GM18507 (cell line): ENCODE data around the gene TACC2.
"Not testable (repeated sequence)": the region's sequence is repeated elsewhere in the genome, so short reads cannot be mapped to it uniquely, and the experiment has no call there.

Experiments
- DNase-seq: peaks from one replicate; pipeline ENCODE4 v3.0.0; 2011; ENCODE audit warnings: low read depth; ENCODE audit not compliant: insufficient read length; ENCODE audit errors: extremely low spot score
- FAIRE-seq: peaks from 2 replicates; lab custom pipeline; 2011; peaks lifted over from hg19 to GRCh38; lab: Jason Lieb, UNC

TACC2 gene

DNA sequence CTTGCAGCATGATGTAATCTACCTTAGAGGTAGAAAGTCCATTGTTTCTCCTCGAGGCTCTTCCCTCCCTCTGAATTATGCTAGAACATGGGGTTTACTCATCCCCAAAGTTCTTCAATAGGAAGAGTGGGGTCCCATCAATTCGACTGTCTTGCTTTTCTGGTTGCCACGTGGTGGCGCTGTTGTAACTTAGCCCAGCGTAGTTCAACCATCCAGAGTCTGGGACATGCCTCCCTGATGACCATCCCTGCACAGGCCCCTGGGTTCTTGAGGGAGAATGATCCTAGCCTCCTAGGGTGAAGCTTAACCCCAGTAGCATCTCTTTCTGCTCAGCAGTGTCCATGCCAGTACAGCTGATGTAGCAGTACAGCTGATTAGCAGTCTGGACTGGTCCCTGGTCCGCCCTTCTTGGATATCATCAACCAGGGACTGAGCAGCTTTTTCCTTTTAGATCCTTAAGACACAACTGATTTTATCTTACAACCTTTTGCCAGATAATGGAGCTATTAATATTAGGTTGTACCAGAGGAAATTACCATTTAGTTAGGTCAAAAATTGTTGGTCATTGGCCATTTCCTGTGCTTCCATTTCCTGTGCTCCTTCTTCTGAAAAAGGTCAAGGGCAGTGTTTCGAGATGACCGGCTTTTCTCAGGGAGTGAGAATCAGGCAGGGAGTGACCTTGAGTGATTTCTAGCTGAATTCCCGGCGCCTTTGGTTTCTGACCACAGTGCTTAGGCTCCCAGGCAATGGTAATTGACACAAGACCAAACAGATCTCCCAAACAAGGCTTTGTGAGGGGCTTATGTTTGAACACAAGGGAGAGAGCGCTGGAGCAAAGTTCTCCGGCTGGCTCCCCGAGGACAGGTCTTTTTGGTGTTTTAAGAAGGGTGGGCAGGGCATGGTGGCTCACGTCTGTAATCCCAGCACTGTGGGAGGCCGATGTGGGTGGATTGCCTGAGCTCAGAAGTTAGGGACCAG lies 65.4 kb downstream of the TACC2 start:
- DNase-seq (no peak), FAIRE-seq (no peak)

- no peak for FAIRE-seq
Observed at GRCh38 chr10:122055252-122055651, 66.3 kb downstream of the TACC2 start.

DNA sequence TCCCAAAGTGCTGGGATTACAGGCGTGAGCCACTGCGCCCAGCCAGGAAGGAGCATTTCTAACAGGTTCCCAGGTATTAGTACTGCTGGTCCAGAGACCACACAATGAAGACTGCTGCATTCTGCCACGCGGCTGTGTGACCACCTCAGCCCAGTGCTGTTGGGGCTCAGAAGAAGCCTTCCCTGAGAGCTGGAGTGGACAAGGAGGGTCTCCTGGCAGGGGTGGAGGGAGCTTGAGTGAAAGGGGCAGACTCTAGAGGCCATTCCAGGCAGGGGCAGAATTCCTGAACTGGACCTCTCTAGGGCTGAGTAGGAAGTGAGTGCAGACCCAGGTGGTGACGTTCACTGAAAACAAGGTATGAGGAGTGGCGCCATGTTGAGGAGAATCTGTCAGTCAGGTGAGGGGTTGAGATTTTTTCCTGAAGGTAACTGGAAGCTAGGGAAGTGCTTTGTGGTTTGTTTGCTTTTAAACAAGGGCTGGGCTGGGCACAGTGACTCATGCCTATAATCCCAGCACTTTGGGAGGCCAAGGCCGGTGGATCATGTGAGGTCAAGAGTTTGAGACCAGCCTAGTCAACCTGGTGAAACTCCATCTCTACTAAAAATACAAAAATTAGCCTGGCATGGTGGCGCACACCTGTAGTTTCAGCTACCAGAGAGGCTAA lies 67.6 kb downstream of the TACC2 start:
- no peak for DNase-seq

More at GRCh38 chr10:122055252-122055651, 66.3 kb downstream of the TACC2 start:
- DNase-seq, result no peak

DNA sequence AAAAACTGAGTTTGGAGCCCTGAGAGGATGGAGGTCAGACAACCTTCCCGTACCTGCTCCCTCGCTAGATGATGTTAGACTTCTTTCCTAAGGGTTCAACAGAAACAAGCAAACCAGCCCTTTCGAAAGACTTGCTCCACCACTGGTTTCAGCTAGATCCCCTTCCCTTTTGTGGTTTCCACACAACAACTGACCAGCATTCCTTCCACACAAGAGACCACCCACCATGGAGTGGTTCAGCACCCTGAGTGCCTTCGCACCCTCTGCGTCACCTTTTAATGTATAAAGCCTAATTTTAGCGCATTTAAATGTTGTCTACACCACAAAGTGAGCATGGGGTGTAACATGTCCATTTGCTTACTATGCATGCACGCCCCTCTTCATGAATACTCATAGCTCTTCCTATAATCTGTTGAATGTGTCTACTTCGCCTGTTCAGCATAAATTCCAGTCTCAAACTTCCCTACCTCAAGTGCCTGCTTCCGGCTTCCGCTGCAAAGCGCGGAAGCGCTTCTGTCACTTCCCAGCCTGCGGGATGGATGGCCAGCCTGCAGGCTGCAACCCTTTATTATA lies 69.0 kb downstream of the TACC2 start:
- no peak for FAIRE-seq

More for the DNA sequence above, 67.6 kb downstream of the TACC2 start:
- FAIRE-seq, result no peak

DNA sequence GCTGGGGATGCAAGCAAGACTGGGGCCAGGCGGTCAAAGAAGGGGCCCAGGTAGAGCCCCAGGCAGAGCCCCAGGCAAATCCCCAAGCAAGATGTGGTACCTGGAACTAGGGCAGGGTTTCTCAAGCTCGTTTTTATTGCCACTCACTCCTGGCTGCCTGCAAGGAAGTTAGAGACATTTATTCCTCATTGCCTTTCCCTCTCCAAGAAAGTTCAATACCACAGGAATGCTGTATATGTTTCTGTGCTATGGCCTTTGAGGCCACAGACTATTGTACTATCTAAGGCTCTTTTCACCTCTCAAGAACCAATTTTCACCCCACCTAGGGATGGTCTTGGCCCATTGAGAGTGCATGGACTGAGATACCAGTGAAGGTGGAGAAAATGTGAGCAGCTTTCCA lies 71.3 kb downstream of the TACC2 start:
- no peak for DNase-seq
- FAIRE-seq, result no peak

More for the DNA sequence above, 69.0 kb downstream of the TACC2 start:
- DNase-seq, result no peak

GRCh38 chr10:122062831-122063674 lies 74.1 kb downstream of the TACC2 start:
- FAIRE-seq, result no peak
- no peak for DNase-seq

- not testable (repeated sequence) for FAIRE-seq, DNase-seq
Observed at GRCh38 chr10:122066337-122066939, 77.5 kb downstream of the TACC2 start.

GRCh38 chr10:122068844-122069243 lies 79.9 kb downstream of the TACC2 start:
- DNase-seq (no peak), FAIRE-seq (no peak)

- FAIRE-seq, result no peak
- DNase-seq, result no peak
Observed at GRCh38 chr10:122072491-122072890, 83.5 kb downstream of the TACC2 start.

GRCh38 chr10:122073508-122073907 lies 84.5 kb downstream of the TACC2 start:
- no peak for FAIRE-seq

GRCh38 chr10:122075171-122075570 lies 86.2 kb downstream of the TACC2 start:
- no peak for DNase-seq
- FAIRE-seq, result no peak

More at GRCh38 chr10:122073508-122073907, 84.5 kb downstream of the TACC2 start:
- no peak for DNase-seq

DNA sequence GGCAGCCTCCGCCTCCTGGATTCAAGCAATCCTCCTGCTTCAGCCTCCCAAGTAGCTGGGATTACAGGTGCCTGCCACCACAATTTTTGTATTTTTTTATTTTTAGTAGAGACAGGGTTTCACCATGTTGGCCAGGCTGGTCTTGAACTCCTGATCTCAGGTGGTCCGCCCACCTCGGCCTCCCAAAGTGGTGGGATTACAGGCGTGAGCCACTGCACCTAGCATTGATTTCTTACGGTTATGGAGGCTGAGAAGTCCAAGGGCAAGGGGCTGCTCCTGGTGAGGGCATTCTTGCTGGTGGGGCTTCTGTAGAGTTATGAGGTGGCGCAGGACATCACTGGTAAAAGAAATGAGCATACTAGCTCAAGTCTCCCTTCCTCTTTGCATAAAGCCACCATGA lies 86.9 kb downstream of the TACC2 start:
- not testable (repeated sequence) for FAIRE-seq

DNA sequence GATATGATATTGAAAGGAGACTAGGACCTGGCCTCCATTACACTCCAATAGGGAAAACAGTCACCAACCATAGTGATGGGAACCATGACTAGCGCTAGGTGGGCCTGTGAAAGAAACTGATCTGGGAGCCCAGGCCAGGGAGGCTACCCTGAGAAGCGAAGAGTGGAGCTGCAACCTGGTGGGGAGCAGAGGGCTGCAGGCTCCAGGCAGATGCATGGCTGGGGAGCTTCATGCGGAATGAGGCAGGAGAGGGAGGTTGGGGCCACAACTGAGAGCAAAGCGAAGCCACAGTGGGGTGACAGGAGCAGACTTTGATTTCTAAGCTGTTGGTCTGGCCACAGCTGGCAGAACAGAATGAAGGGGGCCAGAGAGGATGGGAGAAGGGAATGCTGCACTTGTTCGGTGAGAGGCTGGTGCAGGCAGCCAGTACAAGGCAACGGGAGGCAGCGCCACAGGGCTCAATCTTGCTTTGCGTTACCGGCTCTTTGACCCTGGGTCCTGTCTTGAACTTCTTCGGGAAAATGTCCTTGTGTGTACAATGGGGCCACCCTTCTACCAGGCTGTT lies 88.4 kb downstream of the TACC2 start:
- FAIRE-seq, result no peak
- DNase-seq, result no peak

More for the DNA sequence above, 86.9 kb downstream of the TACC2 start:
- not testable (repeated sequence) for DNase-seq

- DNase-seq (no peak), FAIRE-seq (no peak)
Observed at GRCh38 chr10:122078326-122078725, 89.4 kb downstream of the TACC2 start.

DNA sequence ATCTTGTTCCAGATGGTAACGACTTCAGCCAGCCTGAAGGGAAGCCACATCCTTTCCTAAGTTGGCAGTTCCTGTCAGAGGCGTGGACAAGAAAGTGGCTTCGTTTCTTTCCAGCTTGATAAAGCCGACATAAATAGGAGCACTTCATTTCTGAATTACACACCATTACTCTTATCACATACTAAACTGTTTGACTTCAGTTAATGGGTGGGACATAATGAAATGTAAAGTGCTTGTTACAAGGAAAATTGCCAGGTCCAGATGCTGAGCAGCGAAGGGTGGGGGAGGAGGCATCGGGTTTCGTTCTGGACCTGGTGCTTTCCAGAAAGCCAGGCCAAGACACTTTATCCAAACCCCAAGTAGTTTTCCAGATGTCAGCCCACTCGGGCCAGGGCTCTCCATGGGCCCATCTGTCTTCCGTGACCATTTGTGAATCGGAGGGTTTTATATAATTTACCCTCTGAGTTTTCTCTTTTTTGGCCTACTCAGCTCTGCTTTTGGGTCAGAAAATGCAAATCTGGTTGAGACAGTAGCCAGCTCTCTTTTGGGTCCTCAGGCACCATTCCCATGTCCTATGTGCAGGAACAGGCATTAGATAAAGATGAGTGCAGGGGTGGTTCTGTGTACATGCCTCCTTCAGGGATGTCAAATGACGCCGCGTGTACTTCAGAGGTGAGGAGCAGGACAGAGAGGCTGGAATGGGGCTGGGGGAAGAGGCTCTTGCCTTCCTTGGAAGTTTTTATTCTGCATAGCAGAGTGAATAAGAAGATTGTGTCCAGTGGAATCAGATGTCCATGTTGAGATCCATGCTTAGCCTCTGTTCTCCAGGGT lies 90.2 kb downstream of the TACC2 start:
- no peak for FAIRE-seq

DNA sequence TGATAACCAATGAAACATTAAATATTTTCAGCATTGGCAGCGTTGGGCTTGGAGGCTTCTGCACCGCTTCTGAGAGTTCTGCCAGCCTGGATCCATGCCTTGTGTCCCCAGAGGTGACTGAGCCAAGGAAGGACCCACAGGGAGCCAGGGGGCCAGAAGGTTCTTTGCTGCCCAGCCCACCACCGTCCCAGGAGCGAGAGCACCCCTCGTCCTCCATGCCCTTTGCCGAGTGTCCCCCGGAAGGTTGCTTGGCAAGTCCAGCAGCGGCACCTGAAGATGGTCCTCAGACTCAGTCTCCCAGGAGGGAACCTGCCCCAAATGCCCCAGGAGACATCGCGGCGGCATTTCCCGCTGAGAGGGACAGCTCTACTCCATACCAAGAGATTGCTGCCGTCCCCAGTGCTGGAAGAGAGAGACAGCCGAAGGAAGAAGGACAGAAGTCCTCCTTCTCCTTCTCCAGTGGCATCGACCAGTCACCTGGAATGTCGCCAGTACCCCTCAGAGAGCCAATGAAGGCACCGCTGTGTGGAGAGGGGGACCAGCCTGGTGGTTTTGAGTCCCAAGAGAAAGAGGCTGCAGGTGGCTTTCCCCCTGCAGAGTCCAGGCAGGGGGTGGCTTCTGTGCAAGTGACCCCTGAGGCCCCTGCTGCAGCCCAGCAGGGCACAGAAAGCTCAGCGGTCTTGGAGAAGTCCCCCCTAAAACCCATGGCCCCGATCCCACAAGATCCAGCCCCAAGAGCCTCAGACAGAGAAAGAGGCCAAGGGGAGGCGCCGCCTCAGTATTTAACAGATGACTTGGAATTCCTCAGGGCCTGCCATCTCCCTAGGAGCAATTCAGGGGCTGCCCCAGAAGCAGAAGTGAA lies 93.9 kb downstream of the TACC2 start:
- DNase-seq (no peak), FAIRE-seq (no peak)

More for the DNA sequence above, 90.2 kb downstream of the TACC2 start:
- no peak for DNase-seq
